NCI-H510A (cell line): ENCODE results near the gene IQCN.
"Not testable (repeated sequence)": the region's sequence is repeated elsewhere in the genome, so short reads cannot be mapped to it uniquely, and the experiment has no call there.

ENCODE experiments used
- DNase-seq: peaks from one replicate; lab custom pipeline; 2025; lab: John Stamatoyannopoulos, UW

IQCN gene

GRCh38 chr19:18216789-18217188 is 57.5 kb downstream of the IQCN start:
- DNase-seq: no peak

DNA sequence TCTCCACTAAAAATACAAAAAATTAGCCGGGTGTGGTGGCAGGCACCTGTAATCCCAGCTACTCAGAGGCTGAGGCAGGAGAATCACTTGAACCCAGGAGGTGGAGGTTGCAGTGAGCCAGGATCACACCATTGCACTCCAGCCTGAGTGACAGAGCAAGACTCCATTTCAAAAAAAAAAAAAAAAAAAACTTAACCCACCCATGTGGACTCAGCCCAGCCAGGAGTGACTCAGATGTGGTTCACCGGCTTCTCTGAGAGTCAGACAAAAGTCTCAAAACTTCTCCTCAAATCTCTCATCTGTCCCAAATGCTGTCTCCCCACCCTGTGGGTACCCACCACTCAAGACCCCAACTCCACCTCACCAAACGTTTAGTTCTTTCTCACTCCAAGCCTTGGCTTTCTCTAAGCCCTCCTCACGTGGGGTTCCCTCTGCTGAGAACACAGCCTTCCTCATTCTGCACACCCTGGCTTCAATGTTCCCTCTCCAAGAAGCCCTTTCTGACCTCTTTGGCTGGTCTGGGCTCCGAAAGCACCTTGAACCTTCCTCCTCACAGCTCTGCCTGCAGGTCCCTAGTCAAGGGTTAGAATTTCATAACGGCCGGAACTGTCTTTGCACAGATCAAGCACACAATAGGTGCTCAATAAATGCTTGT is 59.3 kb downstream of the IQCN start:
- DNase-seq: no peak

- DNase-seq: no peak
Observed at GRCh38 chr19:18211683-18212082, 62.6 kb downstream of the IQCN start.

- DNase-seq: not testable (repeated sequence)
Observed at GRCh38 chr19:18209912-18210311, 64.3 kb downstream of the IQCN start.

GRCh38 chr19:18208098-18208951 is 65.9 kb downstream of the IQCN start:
- DNase-seq: no peak
